MCF 10A (cell line): ENCODE data around the gene IRF2BP2. TPM values are rescaled to one million over a fixed set of nuclear protein-coding genes. Genes with fewer than 3 reads are reported as not detected.

ENCODE experiments used
- BruUV-seq: library from RNA; stranded (reverse); fragments of 400-500 nt; replicated peaks from 2 replicates; lab custom pipeline; 2021; lab: Mats Ljungman, UMichigan
- CTCF ChIA-PET: fragments of 300-600 bp; sonication (Branson Sonifier 250); formaldehyde crosslinking; extraction: SDS; loops from one replicate; lab custom pipeline; 2021; ENCODE audit warnings: antibody characterized with exemption, inconsistent platforms; lab: Yijun Ruan, JAX
- POLR2A ChIA-PET: fragments of 300-600, 350-650 bp; sonication (Branson Sonifier 250); formaldehyde crosslinking; extraction: SDS; loops from one replicate; lab custom pipeline; 2020; ENCODE audit warnings: antibody characterized with exemption, inconsistent platforms; lab: Yijun Ruan, JAX
- DNase-seq: peaks from one replicate; pipeline ENCODE4 v3.0.0-alpha.2; 2018; ENCODE audit not compliant: unreplicated experiment
- H3K27ac Mint-ChIP-seq: one replicate; pipeline ENCODE4 v1.8.0; 2022; ENCODE audit warnings: mild to moderate bottlenecking, low read depth, mixed read lengths; ENCODE audit not compliant: unreplicated experiment
- H3K27me3 Mint-ChIP-seq: one replicate; pipeline ENCODE4 v1.8.0; 2022; ENCODE audit warnings: mixed read lengths; ENCODE audit not compliant: insufficient read depth, unreplicated experiment
- H3K36me3 Mint-ChIP-seq: one replicate; pipeline ENCODE4 v1.8.0; 2022; ENCODE audit warnings: mild to moderate bottlenecking, moderate library complexity, mixed read lengths; ENCODE audit not compliant: insufficient read depth, unreplicated experiment
- H3K4me1 Mint-ChIP-seq: one replicate; pipeline ENCODE4 v1.8.0; 2022; ENCODE audit warnings: mixed read lengths; ENCODE audit not compliant: insufficient read depth, unreplicated experiment
- H3K4me3 Mint-ChIP-seq: one replicate; pipeline ENCODE4 v1.8.0; 2022; ENCODE audit warnings: mild to moderate bottlenecking, moderate library complexity, mixed read lengths; ENCODE audit not compliant: unreplicated experiment
- H3K9me3 Mint-ChIP-seq: one replicate; pipeline ENCODE4 v1.8.0; 2022; ENCODE audit warnings: mixed read lengths; ENCODE audit not compliant: unreplicated experiment
- CTCF ChIP-seq: fragments of 200-600 bp; IDR thresholded peaks from one replicate; pipeline ENCODE4 v1.8.0; 2022; ENCODE audit warnings: antibody characterized with exemption, mild to moderate bottlenecking; ENCODE audit not compliant: unreplicated experiment
- intact Hi-C: fragments of 100-400 bp; cut with micrococcal nuclease; formaldehyde crosslinking; loops from 2 replicates; pipeline ENCODE4 v1.14.1; 2022
- total RNA-seq: library from RNA; stranded (reverse); gene quantifications from 2 replicates; pipeline ENCODE4 v1.2.3, GENCODE V29; 2022

Gene IRF2BP2
- total RNA-seq, 1 experiment from 2014 or later = 217 TPM

GRCh38 chr1:234613128-234613875, 3.3 kb upstream of the IRF2BP2 start:
- TF ChIP-seq CTCF = no peak
- POLR2A ChIA-PET = interaction anchor here (0.6 to 20.9 kb wide), 48 partner anchors 12 to 890 kb away, joined by 3 to 904 read pairs (median 12); partner anchors contain the start of genes TARBP1 and TOMM20
- TSS peak; percentile 83 for BruUV-seq
- Mint-ChIP-seq H3K4me1 (peaks cover 54% of the 10 kb centered on the region), H3K4me3 (peak overlapping the region; percentile 95), H3K36me3 (peaks cover 16% of the 10 kb centered on the region), H3K27ac (peak overlapping the region; percentile 95), H3K9me3 (no peaks in the 10 kb centered on the region), H3K27me3 (no peaks in the 10 kb centered on the region)
- intact Hi-C loops = loop anchor here (1.0 to 10.0 kb wide), 4 partner anchors 15 to 891 kb away; partner anchors contain the start of gene B3GALNT2
- CTCF ChIA-PET = interaction anchor here (0.6 to 6.2 kb wide), 24 partner anchors 8 to 1342 kb away, joined by 3 to 76 read pairs (median 4); no protein-coding TSS in a partner anchor
- DNase-seq = peak; percentile 88

- BruUV-seq = no TSS peak
- Mint-ChIP-seq H3K9me3 (no peaks in the 10 kb centered on the region), H3K27me3 (no peaks in the 10 kb centered on the region), H3K36me3 (peaks cover 23% of the 10 kb centered on the region), H3K27ac (peak overlapping the region; percentile 95), H3K4me3 (peak overlapping the region; percentile 95), H3K4me1 (peaks cover 50% of the 10 kb centered on the region)
- ChIA-PET POLR2A (interaction anchor here (0.5 to 20.9 kb wide), 75 partner anchors 12 to 1299 kb away, joined by 3 to 904 read pairs (median 6); partner anchors contain the start of genes TARBP1 and TOMM20), CTCF (interaction anchor here (0.6 to 6.2 kb wide), 39 partner anchors 8 to 1343 kb away, joined by 3 to 76 read pairs (median 4); no protein-coding TSS in a partner anchor)
- intact Hi-C loops = loop anchor here (1.0 to 10.0 kb wide), 10 partner anchors 16 to 892 kb away; partner anchors contain the start of gene B3GALNT2
- no peak for TF ChIP-seq CTCF
- peak; percentile 100 for DNase-seq
Observed at GRCh38 chr1:234612352-234613127, 2.6 kb upstream of the IRF2BP2 start.

GRCh38 chr1:234611847-234612351, 1.9 kb upstream of the IRF2BP2 start:
- ChIA-PET CTCF (interaction anchor here (0.6 to 6.2 kb wide), 44 partner anchors 7 to 806 kb away, joined by 3 to 76 read pairs (median 4); no protein-coding TSS in a partner anchor), POLR2A (interaction anchor here (0.5 to 20.9 kb wide), 83 partner anchors 11 to 1299 kb away, joined by 3 to 904 read pairs (median 6); partner anchors contain the start of genes RBM34, TARBP1 and TOMM20)
- Mint-ChIP-seq H3K9me3 (no peaks in the 10 kb centered on the region), H3K36me3 (peaks cover 30% of the 10 kb centered on the region), H3K4me1 (peaks cover 50% of the 10 kb centered on the region), H3K27me3 (no peaks in the 10 kb centered on the region), H3K27ac (peak overlapping the region; percentile 95), H3K4me3 (peak overlapping the region; percentile 95)
- peak; percentile 72 for DNase-seq
- intact Hi-C loops = loop anchor here (1.0 to 10.0 kb wide), 10 partner anchors 45 to 893 kb away; partner anchors contain the start of gene B3GALNT2
- TSS peak; percentile 57 for BruUV-seq
- no peak for TF ChIP-seq CTCF
